HepG2 (cell line): Measurements from ENCODE around the gene TASP1. TPM values are rescaled to one million over a fixed set of nuclear protein-coding genes. Genes with fewer than 3 reads are reported as not detected.

ENCODE experiments used
- KLF13 ChIP-seq: sonication (generic); formaldehyde crosslinking; IDR thresholded peaks from 2 replicates; pipeline ENCODE4 v1.4.0; 2020; ENCODE audit warnings: mild to moderate bottlenecking, missing genetic modification reagents
- MEF2D ChIP-seq: sonication (generic); formaldehyde crosslinking; IDR thresholded peaks from 2 replicates; pipeline ENCODE4 v1.5.1; 2020; ENCODE audit warnings: mild to moderate bottlenecking, missing genetic modification reagents
- NKX3-1 ChIP-seq: sonication (generic); formaldehyde crosslinking; IDR thresholded peaks from 2 replicates; pipeline ENCODE4 v1.5.0; 2020; ENCODE audit warnings: missing genetic modification reagents
- SIX4 ChIP-seq: sonication (generic); formaldehyde crosslinking; IDR thresholded peaks from 2 replicates; pipeline ENCODE4 v1.4.0; 2020; ENCODE audit warnings: missing genetic modification reagents
- SNAI1 ChIP-seq: sonication (generic); formaldehyde crosslinking; IDR thresholded peaks from 2 replicates; pipeline ENCODE4 v1.5.0; 2020; ENCODE audit warnings: mild to moderate bottlenecking, missing genetic modification reagents, borderline replicate concordance
- ZNF251 ChIP-seq: sonication (generic); formaldehyde crosslinking; IDR thresholded peaks from 2 replicates; pipeline ENCODE4 v1.9.0; 2021; ENCODE audit warnings: mild to moderate bottlenecking, missing genetic modification reagents
- ZNF432 ChIP-seq: sonication (generic); formaldehyde crosslinking; IDR thresholded peaks from 2 replicates; pipeline ENCODE4 v1.5.0; 2020; ENCODE audit warnings: missing genetic modification reagents, mild to moderate bottlenecking, borderline replicate concordance
- polyA plus RNA-seq, 8 experiments: library from polyadenylated mRNA; depleted of rRNA in 3 of 8; stranded (reverse) in 7 of 8; unstranded in 1 of 8; fragments of >200 nt; fragmentation: Illumina TruSeq in 4 of 8; extraction: Trizol in 4 of 8; gene quantifications; 2 replicates each; pipeline versions ENCODE4 v1.2.1 to v1.2.3, GENCODE V29; 2011 to 2016; ENCODE audit warnings: low read depth in 4 of 8, missing spikeins in 1 of 8, mixed read lengths in 1 of 8; ENCODE audit not compliant: insufficient read depth in 1 of 8
- total RNA-seq, 5 experiments: library from RNA; depleted of rRNA; stranded (reverse); fragments of >200 nt; fragmentation: Illumina TruSeq; extraction: Trizol; gene quantifications; 2 replicates each; pipeline ENCODE4 v1.2.3, GENCODE V29; 2016; ENCODE audit warnings: low read depth in 1 of 5
- TF ChIP-seq, protein P1 (sequence below): sonication (generic); formaldehyde crosslinking; IDR thresholded peaks from 2 replicates; pipeline ENCODE4 v1.9.0; 2021; ENCODE audit warnings: missing genetic modification reagents, borderline replicate concordance
- TF ChIP-seq, protein P2 (sequence below): sonication (generic); formaldehyde crosslinking; IDR thresholded peaks from 2 replicates; pipeline ENCODE4 v1.4.0; 2020; ENCODE audit warnings: mild to moderate bottlenecking, missing genetic modification reagents
- TF ChIP-seq, protein P3 (sequence below): fragments of 450-650 bp; IDR thresholded peaks from 2 replicates; pipeline ENCODE4 v1.6.1; 2016
- TF ChIP-seq, protein P4 (sequence below): sonication (generic); formaldehyde crosslinking; IDR thresholded peaks from 2 replicates; pipeline ENCODE4 v1.4.0; 2020; ENCODE audit warnings: mild to moderate bottlenecking, missing genetic modification reagents
- TF ChIP-seq, protein P5 (sequence below): sonication (generic); formaldehyde crosslinking; IDR thresholded peaks from 2 replicates; pipeline ENCODE4 v1.4.0; 2020; ENCODE audit warnings: missing genetic modification reagents, low read depth, mild to moderate bottlenecking, borderline replicate concordance
- TF ChIP-seq, protein P6 (sequence below): sonication (generic); formaldehyde crosslinking; IDR thresholded peaks from 2 replicates; pipeline ENCODE4 v1.9.0; 2022; ENCODE audit warnings: low read depth, missing genetic modification reagents

TASP1 gene
- total and polyA plus RNA-seq, 2 of the 13 experiments (the other 11 are each of a cell fraction or from before 2014, with no cell fraction given) = 10.0 to 25.2 TPM

DNA sequence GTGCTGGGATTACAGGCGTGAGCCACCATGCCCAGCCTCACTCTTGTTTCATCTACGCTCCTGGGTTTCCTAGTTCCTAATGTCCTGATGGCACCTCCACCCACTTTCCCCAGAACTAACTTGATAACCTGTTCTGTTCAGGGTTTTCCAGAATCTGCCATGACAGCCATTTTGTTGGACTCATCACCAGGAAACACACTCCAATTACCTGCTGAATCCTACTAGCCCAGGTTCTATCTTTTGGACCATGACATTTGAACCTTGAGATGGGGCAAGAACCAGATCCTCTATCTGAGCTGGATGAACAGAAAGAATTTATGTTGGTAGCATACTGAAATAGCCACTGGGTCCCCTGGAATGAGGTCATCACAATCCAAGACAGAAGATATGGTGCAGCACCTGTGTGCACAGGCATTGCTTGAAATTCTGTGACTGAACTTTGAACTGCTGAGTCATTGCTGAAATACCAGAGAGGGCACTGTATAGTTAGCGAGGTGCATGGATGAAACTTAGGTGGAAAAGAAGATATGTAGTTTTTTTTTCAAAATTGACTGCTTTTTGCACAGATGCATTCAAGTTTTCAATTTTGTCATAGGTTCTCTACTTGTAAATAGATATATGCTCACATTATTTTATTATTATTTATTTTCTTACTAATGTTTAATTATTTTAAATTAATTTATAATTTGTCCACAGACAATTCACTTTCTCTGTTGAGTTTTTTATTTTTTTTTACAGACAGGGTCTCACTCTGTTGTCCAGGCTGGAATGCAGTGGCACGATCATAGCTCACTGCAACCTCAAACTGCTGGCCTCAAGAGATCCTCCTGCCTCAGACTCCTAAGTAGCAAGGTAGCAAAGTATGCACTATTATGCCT is 42.8 kb upstream of the TASP1 start (continued):
- TF ChIP-seq ZNF432 (CRISPR knock-in tag) = no peak
- TF ChIP-seq KLF13 = no peak
- TF ChIP-seq SIX4 = no peak
- TF ChIP-seq ZNF251 (CRISPR knock-in tag) = no peak
- no peak for TF ChIP-seq SNAI1 (CRISPR knock-in tag)
- TF ChIP-seq, protein P1, sequence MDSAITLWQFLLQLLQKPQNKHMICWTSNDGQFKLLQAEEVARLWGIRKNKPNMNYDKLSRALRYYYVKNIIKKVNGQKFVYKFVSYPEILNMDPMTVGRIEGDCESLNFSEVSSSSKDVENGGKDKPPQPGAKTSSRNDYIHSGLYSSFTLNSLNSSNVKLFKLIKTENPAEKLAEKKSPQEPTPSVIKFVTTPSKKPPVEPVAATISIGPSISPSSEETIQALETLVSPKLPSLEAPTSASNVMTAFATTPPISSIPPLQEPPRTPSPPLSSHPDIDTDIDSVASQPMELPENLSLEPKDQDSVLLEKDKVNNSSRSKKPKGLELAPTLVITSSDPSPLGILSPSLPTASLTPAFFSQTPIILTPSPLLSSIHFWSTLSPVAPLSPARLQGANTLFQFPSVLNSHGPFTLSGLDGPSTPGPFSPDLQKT = no peak
- peak; percentile 85 for TF ChIP-seq MEF2D (CRISPR knock-in tag)
- TF ChIP-seq, protein P2, sequence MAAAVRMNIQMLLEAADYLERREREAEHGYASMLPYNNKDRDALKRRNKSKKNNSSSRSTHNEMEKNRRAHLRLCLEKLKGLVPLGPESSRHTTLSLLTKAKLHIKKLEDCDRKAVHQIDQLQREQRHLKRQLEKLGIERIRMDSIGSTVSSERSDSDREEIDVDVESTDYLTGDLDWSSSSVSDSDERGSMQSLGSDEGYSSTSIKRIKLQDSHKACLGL (CRISPR knock-in tag) = no peak
- TF ChIP-seq, protein P3, sequence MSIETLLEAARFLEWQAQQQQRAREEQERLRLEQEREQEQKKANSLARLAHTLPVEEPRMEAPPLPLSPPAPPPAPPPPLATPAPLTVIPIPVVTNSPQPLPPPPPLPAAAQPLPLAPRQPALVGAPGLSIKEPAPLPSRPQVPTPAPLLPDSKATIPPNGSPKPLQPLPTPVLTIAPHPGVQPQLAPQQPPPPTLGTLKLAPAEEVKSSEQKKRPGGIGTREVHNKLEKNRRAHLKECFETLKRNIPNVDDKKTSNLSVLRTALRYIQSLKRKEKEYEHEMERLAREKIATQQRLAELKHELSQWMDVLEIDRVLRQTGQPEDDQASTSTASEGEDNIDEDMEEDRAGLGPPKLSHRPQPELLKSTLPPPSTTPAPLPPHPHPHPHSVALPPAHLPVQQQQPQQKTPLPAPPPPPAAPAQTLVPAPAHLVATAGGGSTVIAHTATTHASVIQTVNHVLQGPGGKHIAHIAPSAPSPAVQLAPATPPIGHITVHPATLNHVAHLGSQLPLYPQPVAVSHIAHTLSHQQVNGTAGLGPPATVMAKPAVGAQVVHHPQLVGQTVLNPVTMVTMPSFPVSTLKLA = 0 out of 2 replicates have a peak, but pooled peaks have one; percentile 5
- TF ChIP-seq, protein P4, sequence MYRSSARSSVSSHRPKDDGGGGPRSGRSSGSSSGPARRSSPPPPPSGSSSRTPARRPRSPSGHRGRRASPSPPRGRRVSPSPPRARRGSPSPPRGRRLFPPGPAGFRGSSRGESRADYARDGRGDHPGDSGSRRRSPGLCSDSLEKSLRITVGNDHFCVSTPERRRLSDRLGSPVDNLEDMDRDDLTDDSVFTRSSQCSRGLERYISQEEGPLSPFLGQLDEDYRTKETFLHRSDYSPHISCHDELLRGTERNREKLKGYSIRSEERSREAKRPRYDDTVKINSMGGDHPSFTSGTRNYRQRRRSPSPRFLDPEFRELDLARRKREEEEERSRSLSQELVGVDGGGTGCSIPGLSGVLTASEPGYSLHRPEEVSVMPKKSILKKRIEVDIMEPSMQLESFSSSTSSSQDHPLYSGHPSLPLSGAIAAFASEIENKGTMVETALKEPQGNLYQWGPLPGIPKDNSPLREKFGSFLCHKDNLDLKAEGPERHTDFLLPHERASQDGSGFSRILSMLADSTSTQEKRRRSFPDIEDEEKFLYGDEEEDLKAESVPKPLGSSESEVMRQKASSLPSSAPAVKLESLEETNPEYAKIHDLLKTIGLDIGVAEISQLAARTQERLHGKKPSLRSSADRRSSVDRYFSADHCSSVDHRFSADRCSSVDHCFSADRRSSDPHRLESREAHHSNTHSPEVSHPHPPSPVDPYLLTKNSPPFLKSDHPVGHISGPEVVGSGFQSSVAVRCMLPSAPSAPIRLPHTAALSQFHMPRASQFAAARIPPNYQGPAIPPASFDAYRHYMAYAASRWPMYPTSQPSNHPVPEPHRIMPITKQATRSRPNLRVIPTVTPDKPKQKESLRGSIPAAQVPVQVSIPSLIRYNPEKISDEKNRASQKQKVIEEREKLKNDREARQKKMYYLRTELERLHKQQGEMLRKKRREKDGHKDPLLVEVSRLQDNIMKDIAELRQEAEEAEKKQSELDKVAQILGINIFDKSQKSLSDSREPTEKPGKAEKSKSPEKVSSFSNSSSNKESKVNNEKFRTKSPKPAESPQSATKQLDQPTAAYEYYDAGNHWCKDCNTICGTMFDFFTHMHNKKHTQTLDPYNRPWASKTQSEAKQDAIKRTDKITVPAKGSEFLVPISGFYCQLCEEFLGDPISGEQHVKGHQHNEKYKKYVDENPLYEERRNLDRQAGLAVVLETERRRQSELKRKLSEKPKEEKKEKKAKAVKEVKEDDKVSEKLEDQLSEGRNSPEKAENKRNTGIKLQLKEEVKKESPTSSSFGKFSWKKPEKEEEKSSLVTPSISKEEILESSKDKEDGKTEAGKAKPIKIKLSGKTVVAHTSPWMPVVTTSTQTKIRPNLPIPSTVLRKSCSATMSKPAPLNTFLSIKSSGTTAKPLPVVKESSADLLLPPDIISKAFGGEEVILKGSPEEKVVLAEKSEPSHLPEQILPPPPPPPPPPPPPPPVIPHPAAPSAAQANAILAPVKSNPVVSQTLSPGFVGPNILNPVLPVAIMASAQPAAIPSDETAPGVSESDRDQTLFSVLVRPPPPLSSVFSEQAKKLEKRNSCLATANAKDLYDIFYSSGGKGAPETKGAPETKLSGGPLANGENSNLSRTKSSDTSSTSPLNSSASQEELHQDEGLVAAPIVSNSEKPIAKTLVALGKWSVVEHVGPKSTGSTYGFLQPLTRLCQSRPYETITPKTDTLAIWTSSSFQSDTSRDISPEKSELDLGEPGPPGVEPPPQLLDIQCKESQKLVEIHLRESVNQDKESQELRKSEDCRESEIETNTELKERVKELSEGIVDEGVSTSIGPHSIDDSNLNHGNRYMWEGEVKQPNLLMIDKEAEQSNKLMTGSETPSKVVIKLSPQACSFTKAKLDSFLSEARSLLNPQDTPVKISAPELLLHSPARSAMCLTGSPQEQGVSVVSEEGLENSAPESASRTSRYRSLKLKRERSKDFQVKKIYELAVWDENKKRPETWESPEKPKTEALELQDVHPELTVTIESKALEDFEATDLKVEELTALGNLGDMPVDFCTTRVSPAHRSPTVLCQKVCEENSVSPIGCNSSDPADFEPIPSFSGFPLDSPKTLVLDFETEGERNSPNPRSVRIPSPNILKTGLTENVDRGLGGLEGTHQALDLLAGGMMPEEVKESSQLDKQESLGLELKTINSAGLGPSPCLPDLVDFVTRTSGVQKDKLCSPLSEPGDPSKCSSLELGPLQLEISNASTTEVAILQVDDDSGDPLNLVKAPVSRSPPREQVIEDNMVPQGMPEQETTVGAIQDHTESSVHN (CRISPR knock-in tag) = no peak
- TF ChIP-seq, protein P5, sequence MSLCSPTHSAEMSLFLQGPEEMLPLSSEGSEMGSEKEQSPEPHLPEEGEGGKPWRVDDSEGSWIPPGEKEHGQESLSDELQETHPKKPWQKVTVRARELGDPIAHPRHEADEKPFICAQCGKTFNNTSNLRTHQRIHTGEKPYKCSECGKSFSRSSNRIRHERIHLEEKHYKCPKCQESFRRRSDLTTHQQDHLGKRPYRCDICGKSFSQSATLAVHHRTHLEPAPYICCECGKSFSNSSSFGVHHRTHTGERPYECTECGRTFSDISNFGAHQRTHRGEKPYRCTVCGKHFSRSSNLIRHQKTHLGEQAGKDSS (CRISPR knock-in tag) = no peak
- TF ChIP-seq, protein P6, sequence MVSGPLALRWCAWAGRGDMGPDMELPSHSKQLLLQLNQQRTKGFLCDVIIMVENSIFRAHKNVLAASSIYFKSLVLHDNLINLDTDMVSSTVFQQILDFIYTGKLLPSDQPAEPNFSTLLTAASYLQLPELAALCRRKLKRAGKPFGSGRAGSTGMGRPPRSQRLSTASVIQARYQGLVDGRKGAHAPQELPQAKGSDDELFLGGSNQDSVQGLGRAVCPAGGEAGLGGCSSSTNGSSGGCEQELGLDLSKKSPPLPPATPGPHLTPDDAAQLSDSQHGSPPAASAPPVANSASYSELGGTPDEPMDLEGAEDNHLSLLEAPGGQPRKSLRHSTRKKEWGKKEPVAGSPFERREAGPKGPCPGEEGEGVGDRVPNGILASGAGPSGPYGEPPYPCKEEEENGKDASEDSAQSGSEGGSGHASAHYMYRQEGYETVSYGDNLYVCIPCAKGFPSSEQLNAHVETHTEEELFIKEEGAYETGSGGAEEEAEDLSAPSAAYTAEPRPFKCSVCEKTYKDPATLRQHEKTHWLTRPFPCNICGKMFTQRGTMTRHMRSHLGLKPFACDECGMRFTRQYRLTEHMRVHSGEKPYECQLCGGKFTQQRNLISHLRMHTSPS (CRISPR knock-in tag) = no peak
- no peak; the same call in 1 of the 2 replicates for TF ChIP-seq NKX3-1 (CRISPR knock-in tag)
